HepG2 (cell line): ENCODE measurements around the gene ARMC5. TPM values are rescaled to one million over a fixed set of nuclear protein-coding genes. Genes with fewer than 3 reads are reported as not detected.

Experiments
- CEBPZ ChIP-seq: IDR thresholded peaks from 2 replicates; pipeline ENCODE4 v1.6.1; 2012; ENCODE audit warnings: low read length, improper control_type of control experiment
- CERS6 ChIP-seq: sonication (generic); formaldehyde crosslinking; IDR thresholded peaks from 2 replicates; pipeline ENCODE4 v1.5.0; 2020; ENCODE audit warnings: missing genetic modification reagents
- HIC2 ChIP-seq: sonication (generic); formaldehyde crosslinking; IDR thresholded peaks from 2 replicates; pipeline ENCODE4 v1.9.0; 2022; ENCODE audit warnings: low read depth, missing genetic modification reagents
- KDM1A ChIP-seq: IDR thresholded peaks from 2 replicates; pipeline ENCODE4 v1.6.1; 2016; ENCODE audit warnings: missing compliant biosample characterization
- MAFF ChIP-seq: IDR thresholded peaks from 2 replicates; pipeline ENCODE4 v1.6.1; 2011; ENCODE audit warnings: low read depth, low read length, improper control_type of control experiment
- NR3C1 ChIP-seq: sonication (generic); formaldehyde crosslinking; IDR thresholded peaks from 2 replicates; pipeline ENCODE4 v1.4.0; 2020; ENCODE audit warnings: missing genetic modification reagents
- POLR2AphosphoS5 ChIP-seq: IDR thresholded peaks from 2 replicates; pipeline ENCODE4 v1.6.1; 2012; ENCODE audit warnings: low read depth, low read length
- PTBP1 ChIP-seq: fragments of 200-400 bp; formaldehyde crosslinking; IDR thresholded peaks from 2 replicates; pipeline ENCODE4 v1.6.1; 2018; ENCODE audit warnings: low read length, low read depth; ENCODE audit not compliant: poor library complexity, severe bottlenecking
- TERF1 ChIP-seq: sonication (generic); formaldehyde crosslinking; IDR thresholded peaks from 2 replicates; pipeline ENCODE4 v1.8.0; 2022; ENCODE audit warnings: mild to moderate bottlenecking, missing genetic modification reagents, moderate library complexity
- ZBTB3 ChIP-seq: sonication (generic); formaldehyde crosslinking; IDR thresholded peaks from 2 replicates; pipeline ENCODE4 v1.4.0; 2020; ENCODE audit warnings: low read depth, mild to moderate bottlenecking, moderate library complexity, missing genetic modification reagents, borderline replicate concordance
- ZBTB49 ChIP-seq: sonication (generic); formaldehyde crosslinking; IDR thresholded peaks from 2 replicates; pipeline ENCODE4 v1.4.0; 2020; ENCODE audit warnings: missing genetic modification reagents, borderline replicate concordance
- ZHX1 ChIP-seq: sonication (generic); formaldehyde crosslinking; IDR thresholded peaks from 2 replicates; pipeline ENCODE4 v1.8.1; 2022; ENCODE audit warnings: low read depth, mild to moderate bottlenecking, missing genetic modification reagents
- ZNF234 ChIP-seq: sonication (generic); formaldehyde crosslinking; conservative IDR thresholded peaks from 2 replicates; pipeline ENCODE4 v1.5.1; 2020; ENCODE audit warnings: mild to moderate bottlenecking, missing genetic modification reagents
- ZNF256 ChIP-seq: sonication (generic); formaldehyde crosslinking; conservative IDR thresholded peaks from 2 replicates; pipeline ENCODE4 v1.4.0; 2020; ENCODE audit warnings: missing genetic modification reagents
- polyA plus RNA-seq, 8 experiments: library from polyadenylated mRNA; depleted of rRNA in 3 of 8; stranded (reverse) in 7 of 8; unstranded in 1 of 8; fragments of >200 nt; fragmentation: Illumina TruSeq in 4 of 8; extraction: Trizol in 4 of 8; gene quantifications; 2 replicates each; pipeline versions ENCODE4 v1.2.1 to v1.2.3, GENCODE V29; 2011 to 2016; ENCODE audit warnings: low read depth in 4 of 8, missing spikeins in 1 of 8, mixed read lengths in 1 of 8; ENCODE audit not compliant: insufficient read depth in 1 of 8
- total RNA-seq, 5 experiments: library from RNA; depleted of rRNA; stranded (reverse); fragments of >200 nt; fragmentation: Illumina TruSeq; extraction: Trizol; gene quantifications; 2 replicates each; pipeline ENCODE4 v1.2.3, GENCODE V29; 2016; ENCODE audit warnings: low read depth in 1 of 5

ARMC5 gene
- total and polyA plus RNA-seq, 2 of the 13 experiments (the other 11 are each of a cell fraction or from before 2014, with no cell fraction given) = 10.8 to 22.3 TPM

GRCh38 chr16:31477220-31478216 is 18.2 kb downstream of the ARMC5 start (continued):
- TF ChIP-seq TERF1 (CRISPR knock-in tag) (no peak), ZBTB49 (CRISPR knock-in tag) (0 out of 2 replicates have a peak, but pooled peaks have one; percentile 73), POLR2AphosphoS5 (no peak; the same call in 1 of the 2 replicates), MAFF (no peak), NR3C1 (CRISPR knock-in tag) (no peak), CEBPZ (no peak), HIC2 (CRISPR knock-in tag) (peak; percentile 33; the same call in 1 of the 2 replicates), CERS6 (CRISPR knock-in tag) (peak; percentile 83; the same call in 1 of the 2 replicates), PTBP1 (no peak), ZBTB3 (CRISPR knock-in tag) (0 out of 2 replicates have a peak, but pooled peaks have one; percentile 61), KDM1A (CRISPR knock-in tag) (no peak), ZNF256 (CRISPR knock-in tag) (0 out of 2 replicates have a peak, but pooled peaks have one; percentile 17), ZHX1 (CRISPR knock-in tag) (no peak), ZNF234 (peak; percentile 76; the same call in 1 of the 2 replicates)
